Measurements from ENCODE around the gene GPD2. TPM values are rescaled to one million over a fixed set of nuclear protein-coding genes. Genes with fewer than 3 reads are reported as not detected.

Gene GPD2
- total RNA-seq, 1 experiment from 2014 or later, result 32.2 TPM

DNA sequence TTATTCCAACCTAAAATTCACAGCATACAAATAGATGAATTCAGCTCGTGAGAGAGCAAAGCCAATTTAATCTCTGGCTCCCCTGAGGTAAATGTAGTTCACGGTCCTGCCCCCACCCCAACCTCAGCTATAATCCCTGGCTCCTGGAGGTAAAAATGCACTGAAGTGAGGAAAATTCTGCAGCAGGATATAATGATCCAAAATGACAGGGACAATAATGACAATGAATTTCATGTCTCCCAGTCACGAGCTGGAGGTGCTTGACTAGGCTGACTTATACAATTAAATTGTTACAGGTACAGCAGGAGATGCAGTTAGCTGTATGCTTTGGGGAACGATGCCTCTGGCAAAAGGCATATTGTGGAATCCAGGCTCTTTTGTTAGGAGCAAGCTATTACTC is 82.0 kb downstream of the GPD2 start:
- CTCF ChIA-PET, result no interaction called here
- POLR2A ChIA-PET, result interaction anchor here (0.8 kb wide), 1 partner anchor 23 kb away, joined by 5 read pairs; no protein-coding TSS in a partner anchor

DNA sequence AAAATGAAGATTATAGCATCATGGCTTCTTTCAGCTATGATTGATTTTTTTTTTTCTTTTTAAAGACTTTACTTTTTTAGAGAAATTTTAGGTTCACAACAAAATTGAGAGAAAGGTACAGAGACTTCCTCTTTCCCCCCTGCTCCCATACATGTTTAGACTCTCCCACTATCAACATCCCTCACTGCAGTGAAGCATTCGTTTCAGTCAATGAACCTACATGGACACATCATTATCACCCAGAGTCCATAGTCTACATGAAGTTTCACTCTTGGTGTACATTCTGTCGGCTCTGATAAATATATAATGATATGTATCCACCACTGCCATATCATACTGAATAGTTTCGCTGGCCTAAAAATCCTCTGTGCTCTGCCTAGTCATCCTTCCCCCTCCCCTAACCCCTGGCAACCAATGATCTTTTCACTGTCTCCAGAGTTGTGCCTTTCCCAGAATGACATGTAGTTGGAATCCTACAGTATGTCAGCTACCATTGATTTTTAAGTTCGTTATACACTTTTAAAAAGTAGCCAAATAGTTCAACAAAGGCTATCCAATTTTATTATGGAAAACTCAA is 86.8 kb downstream of the GPD2 start:
- CTCF ChIA-PET, result no interaction called here
- peaks cover 7% of the 10 kb centered on the region for H3K9me3 Mint-ChIP-seq
- no peak overlapping the region for H3K27ac Mint-ChIP-seq
- DNase-seq (ENCODE audit: low spot score) (no peak), ATAC-seq (no peak)
- peaks cover 10% of the 10 kb centered on the region for H3K36me3 Mint-ChIP-seq
- H3K4me1 Mint-ChIP-seq, result no peaks in the 10 kb centered on the region
- H3K27me3 Mint-ChIP-seq (ENCODE audit: low read depth), result no peaks in the 10 kb centered on the region
- POLR2A ChIA-PET, result no interaction called here
- H3K4me3 Mint-ChIP-seq, result no peak overlapping the region
- TF ChIP-seq FOXJ3 (CRISPR knock-in tag; IDR thresholded peaks at IDR 0.05; ENCODE audit: borderline replicate concordance), result no peak
- no peak for TF ChIP-seq ATF1 (CRISPR knock-in tag; IDR thresholded peaks at IDR 0.05)
- TF ChIP-seq, protein P1, sequence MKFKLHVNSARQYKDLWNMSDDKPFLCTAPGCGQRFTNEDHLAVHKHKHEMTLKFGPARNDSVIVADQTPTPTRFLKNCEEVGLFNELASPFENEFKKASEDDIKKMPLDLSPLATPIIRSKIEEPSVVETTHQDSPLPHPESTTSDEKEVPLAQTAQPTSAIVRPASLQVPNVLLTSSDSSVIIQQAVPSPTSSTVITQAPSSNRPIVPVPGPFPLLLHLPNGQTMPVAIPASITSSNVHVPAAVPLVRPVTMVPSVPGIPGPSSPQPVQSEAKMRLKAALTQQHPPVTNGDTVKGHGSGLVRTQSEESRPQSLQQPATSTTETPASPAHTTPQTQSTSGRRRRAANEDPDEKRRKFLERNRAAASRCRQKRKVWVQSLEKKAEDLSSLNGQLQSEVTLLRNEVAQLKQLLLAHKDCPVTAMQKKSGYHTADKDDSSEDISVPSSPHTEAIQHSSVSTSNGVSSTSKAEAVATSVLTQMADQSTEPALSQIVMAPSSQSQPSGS (CRISPR knock-in tag; IDR thresholded peaks at IDR 0.05; ENCODE audit: borderline replicate concordance, low read depth), result no peak
- no peak for TF ChIP-seq EMX1 (CRISPR knock-in tag; IDR thresholded peaks at IDR 0.05)
- no peak for TF ChIP-seq JUN (CRISPR knock-in tag; IDR thresholded peaks at IDR 0.05)
- no peak for TF ChIP-seq ARID4B (CRISPR knock-in tag; IDR thresholded peaks at IDR 0.05; ENCODE audit: borderline replicate concordance)
- TF ChIP-seq IRF1 (CRISPR knock-in tag; IDR thresholded peaks at IDR 0.05), result no peak
- no peak for TF ChIP-seq ZNF425 (CRISPR knock-in tag; conservative IDR thresholded peaks at IDR 0.05)

More for the DNA sequence above, 82.0 kb downstream of the GPD2 start:
- Mint-ChIP-seq H3K9me3 (peaks cover 7% of the 10 kb centered on the region), H3K27ac (peak overlapping the region; percentile 45; the same call in 1 of the 2 replicates), H3K36me3 (peaks cover 12% of the 10 kb centered on the region), H3K4me3 (no peak overlapping the region), H3K27me3 (ENCODE audit: low read depth) (no peaks in the 10 kb centered on the region), H3K4me1 (no peaks in the 10 kb centered on the region)
- TF ChIP-seq EMX1 (CRISPR knock-in tag; IDR thresholded peaks at IDR 0.05) (no peak), ZSCAN18 (CRISPR knock-in tag; IDR thresholded peaks at IDR 0.05) (no peak), JAZF1 (CRISPR knock-in tag; IDR thresholded peaks at IDR 0.05) (no peak), GTF2I (CRISPR knock-in tag; conservative IDR thresholded peaks at IDR 0.05) (no peak), NFYB (CRISPR knock-in tag; conservative IDR thresholded peaks at IDR 0.05; ENCODE audit: low read depth) (no peak), GABPB1 (CRISPR knock-in tag; IDR thresholded peaks at IDR 0.05) (no peak), MXD4 (CRISPR knock-in tag; IDR thresholded peaks at IDR 0.05; ENCODE audit: borderline replicate concordance) (no peak), NFATC4 (CRISPR knock-in tag; IDR thresholded peaks at IDR 0.05) (no peak), TEAD1 (CRISPR knock-in tag; IDR thresholded peaks at IDR 0.05) (no peak), TCF7 (CRISPR knock-in tag; IDR thresholded peaks at IDR 0.05; ENCODE audit: low read depth) (no peak), CBFB (CRISPR knock-in tag; IDR thresholded peaks at IDR 0.05; ENCODE audit: low read depth) (no peak), ZBTB43 (CRISPR knock-in tag; IDR thresholded peaks at IDR 0.05) (no peak), SMAD4 (CRISPR knock-in tag; IDR thresholded peaks at IDR 0.05) (no peak), IRF2 (CRISPR knock-in tag; IDR thresholded peaks at IDR 0.05; ENCODE audit: borderline replicate concordance, low read depth) (no peak)
- TF ChIP-seq, protein P2, sequence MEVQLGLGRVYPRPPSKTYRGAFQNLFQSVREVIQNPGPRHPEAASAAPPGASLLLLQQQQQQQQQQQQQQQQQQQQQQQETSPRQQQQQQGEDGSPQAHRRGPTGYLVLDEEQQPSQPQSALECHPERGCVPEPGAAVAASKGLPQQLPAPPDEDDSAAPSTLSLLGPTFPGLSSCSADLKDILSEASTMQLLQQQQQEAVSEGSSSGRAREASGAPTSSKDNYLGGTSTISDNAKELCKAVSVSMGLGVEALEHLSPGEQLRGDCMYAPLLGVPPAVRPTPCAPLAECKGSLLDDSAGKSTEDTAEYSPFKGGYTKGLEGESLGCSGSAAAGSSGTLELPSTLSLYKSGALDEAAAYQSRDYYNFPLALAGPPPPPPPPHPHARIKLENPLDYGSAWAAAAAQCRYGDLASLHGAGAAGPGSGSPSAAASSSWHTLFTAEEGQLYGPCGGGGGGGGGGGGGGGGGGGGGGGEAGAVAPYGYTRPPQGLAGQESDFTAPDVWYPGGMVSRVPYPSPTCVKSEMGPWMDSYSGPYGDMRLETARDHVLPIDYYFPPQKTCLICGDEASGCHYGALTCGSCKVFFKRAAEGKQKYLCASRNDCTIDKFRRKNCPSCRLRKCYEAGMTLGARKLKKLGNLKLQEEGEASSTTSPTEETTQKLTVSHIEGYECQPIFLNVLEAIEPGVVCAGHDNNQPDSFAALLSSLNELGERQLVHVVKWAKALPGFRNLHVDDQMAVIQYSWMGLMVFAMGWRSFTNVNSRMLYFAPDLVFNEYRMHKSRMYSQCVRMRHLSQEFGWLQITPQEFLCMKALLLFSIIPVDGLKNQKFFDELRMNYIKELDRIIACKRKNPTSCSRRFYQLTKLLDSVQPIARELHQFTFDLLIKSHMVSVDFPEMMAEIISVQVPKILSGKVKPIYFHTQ (CRISPR knock-in tag; IDR thresholded peaks at IDR 0.05), result no peak
- no peak for DNase-seq (ENCODE audit: low spot score)
- no peak for ATAC-seq
